Panc1 (cell line): ENCODE data around the gene SYNPO2L. TPM values are rescaled to one million over a fixed set of nuclear protein-coding genes. Genes with fewer than 3 reads are reported as not detected.
A peak's percentile ranks its signal among the peaks of the same experiment; 100 is the strongest.

ENCODE experiments used
- ATAC-seq: fragments of 200-7000 bp; cut with Tn5 transposase; 2 replicates; pipeline ENCODE4 v1.9.1; 2020; ENCODE audit warnings: mild to moderate bottlenecking, moderate library complexity
- BruUV-seq: library from RNA; stranded (reverse); fragments of 400-500 nt; replicated peaks from 2 replicates; lab custom pipeline; 2021; lab: Mats Ljungman, UMichigan
- CTCF ChIA-PET: fragments of 300-600 bp; sonication (Branson Sonifier 250); formaldehyde crosslinking; loops from one replicate; lab custom pipeline; 2022; ENCODE audit warnings: antibody characterized with exemption; lab: Charles Lee
- POLR2A ChIA-PET: fragments of 300-600 bp; sonication (Branson Sonifier 250); formaldehyde crosslinking; loops from one replicate; lab custom pipeline; 2022; ENCODE audit warnings: antibody characterized with exemption; lab: Charles Lee
- DNase-seq: peaks from one replicate; pipeline ENCODE4 v3.0.0-alpha.2; 2010; ENCODE audit warnings: low read depth, low spot score
- H3K27ac ChIP-seq: 2 replicates; pipeline ENCODE4 v1.5.1; 2011; ENCODE audit warnings: mild to moderate bottlenecking, low read length, inconsistent platforms
- H3K27me3 ChIP-seq: fragments of 200-500 bp; sonication (Bioruptor generic); 2 replicates; pipeline ENCODE4 v1.6.0; 2014; ENCODE audit warnings: low read length, inconsistent platforms; ENCODE audit not compliant: control insufficient read depth, insufficient read depth
- H3K36me3 ChIP-seq: fragments of 200-500 bp; sonication (Bioruptor generic); 2 replicates; pipeline ENCODE4 v1.5.1; 2014; ENCODE audit warnings: inconsistent platforms, mild to moderate bottlenecking, low read length, moderate library complexity; ENCODE audit not compliant: control insufficient read depth, insufficient read depth
- H3K4me1 ChIP-seq: 2 replicates; pipeline ENCODE4 v1.5.1; 2011; ENCODE audit warnings: inconsistent platforms, mild to moderate bottlenecking, low read length, moderate library complexity; ENCODE audit not compliant: control insufficient read depth, insufficient read depth
- H3K4me3 ChIP-seq, 2 experiments: 2 replicates each; pipeline ENCODE4 v1.5.1; 2011 to 2012; ENCODE audit warnings: low read depth in 2 of 2, low read length in 2 of 2, mild to moderate bottlenecking in 2 of 2, inconsistent platforms in 1 of 2, moderate library complexity in 1 of 2
- H3K9me3 ChIP-seq: fragments of 200-500 bp; sonication (Bioruptor generic); 2 replicates; pipeline ENCODE4 v1.5.1; 2014; ENCODE audit warnings: low read depth, mild to moderate bottlenecking, inconsistent platforms, low read length, moderate library complexity; ENCODE audit not compliant: control insufficient read depth, insufficient read depth
- CTCF ChIP-seq: fragments of 450-650 bp; IDR thresholded peaks from 2 replicates; pipeline ENCODE4 v1.5.1; 2017; ENCODE audit warnings: mild to moderate bottlenecking
- POLR2AphosphoS5 ChIP-seq: IDR thresholded peaks from 2 replicates; pipeline ENCODE4 v1.6.1; 2012; ENCODE audit warnings: mild to moderate bottlenecking, low read depth, low read length, moderate library complexity
- REST ChIP-seq, 2 experiments: IDR thresholded peaks; 2 replicates each; pipeline ENCODE4 v1.6.1; 2011 to 2012; ENCODE audit warnings: low read depth in 2 of 2, control low read depth in 1 of 2, low read length in 1 of 2, mild to moderate bottlenecking in 1 of 2, moderate library complexity in 1 of 2; ENCODE audit not compliant: insufficient read depth in 1 of 2
- SIN3A ChIP-seq: IDR thresholded peaks from 2 replicates; pipeline ENCODE4 v1.6.1; 2012; ENCODE audit warnings: low read depth, mild to moderate bottlenecking, low read length, moderate library complexity, borderline replicate concordance; ENCODE audit not compliant: insufficient read depth
- TCF7L2 ChIP-seq: IDR thresholded peaks from 2 replicates; pipeline ENCODE4 v1.6.1; 2011; ENCODE audit warnings: mild to moderate bottlenecking, low read depth, low read length, inconsistent platforms
- in situ Hi-C: cut with HindIII; loops from 2 replicates; pipeline ENCODE4 v1.10.0; 2016; ENCODE audit warnings: low sequenced_read_pairs, low pct_unique_long_range_greater_than_20kb
- intact Hi-C: fragments of 100-400 bp; cut with micrococcal nuclease; formaldehyde crosslinking; loops from one replicate; pipeline ENCODE4 v1.10.0; 2022; ENCODE audit not compliant: unreplicated experiment
- total RNA-seq: library from RNA; stranded (reverse); gene quantifications from one replicate; pipeline ENCODE4 v1.2.1, GENCODE V29; 2021; ENCODE audit not compliant: unreplicated experiment

SYNPO2L gene
- total RNA-seq, 1 experiment from 2014 or later: not detected

- POLR2A ChIA-PET: interaction anchor here (0.6 to 1.4 kb wide), 2 partner anchors 10 to 94 kb away, joined by 5 to 10 read pairs; partner anchors contain the start of gene USP54
- in situ Hi-C loops: no loop called here
These were observed 54.3 kb downstream of the SYNPO2L start for GRCh38 chr10:73601486-73601921.

GRCh38 chr10:73597346-73597745 lies 58.5 kb downstream of the SYNPO2L start:
- no peak for TF ChIP-seq CTCF
- TF ChIP-seq POLR2AphosphoS5: no peak
- TF ChIP-seq SIN3A: no peak
- no peak for TF ChIP-seq REST (IDR thresholded peaks at IDR 0.05; ENCODE audit: insufficient read depth in 1 of 2, low read depth in 2 of 2, low read length in 1 of 2)
- no peak for TF ChIP-seq TCF7L2
- ChIA-PET CTCF (interaction anchor here (0.6 kb wide), 1 partner anchor 46 kb away, joined by 4 read pairs; no protein-coding TSS in a partner anchor), POLR2A (interaction anchor here (0.6 kb wide), 1 partner anchor 29 kb away, joined by 7 read pairs; no protein-coding TSS in a partner anchor)
- Histone ChIP-seq H3K4me3 (no peak overlapping the region), H3K27ac (no peak overlapping the region), H3K9me3 (no peaks in the 10 kb centered on the region), H3K27me3 (no peaks in the 10 kb centered on the region), H3K36me3 (no peaks in the 10 kb centered on the region), H3K4me1 (peaks cover 15% of the 10 kb centered on the region)
- intact Hi-C loops (no loop called here), in situ Hi-C loops (no loop called here)
- no peak for DNase-seq
- no peak for ATAC-seq
- no TSS peak for BruUV-seq

More at GRCh38 chr10:73601486-73601921, 54.3 kb downstream of the SYNPO2L start:
- H3K36me3 ChIP-seq: no peaks in the 10 kb centered on the region
- no TSS peak for BruUV-seq
- CTCF ChIA-PET: no interaction called here
- intact Hi-C loops: no loop called here
- ATAC-seq (peak; percentile 68), DNase-seq (no peak)
- H3K4me1 ChIP-seq: peaks cover 8% of the 10 kb centered on the region; the same call in 1 of the 2 replicates
- TF ChIP-seq SIN3A (no peak), REST (IDR thresholded peaks at IDR 0.05; ENCODE audit: insufficient read depth in 1 of 2, low read depth in 2 of 2, low read length in 1 of 2) (no peak), TCF7L2 (no peak), POLR2AphosphoS5 (no peak), CTCF (no peak)
- no peaks in the 10 kb centered on the region for H3K9me3 ChIP-seq
- no peak overlapping the region for H3K4me3 ChIP-seq
- peak overlapping the region; percentile 12; the same call in 1 of the 2 replicates for H3K27ac ChIP-seq
- H3K27me3 ChIP-seq: no peaks in the 10 kb centered on the region
